C4-2B (cell line): ENCODE results near the gene ZFC3H1.

Source experiments
- CTCF ChIP-seq: fragments of 450-650 bp; conservative IDR thresholded peaks from 2 replicates; pipeline ENCODE4 v1.5.1; 2017; ENCODE audit warnings: mild to moderate bottlenecking
- ZFX ChIP-seq: fragments of 450-650 bp; IDR thresholded peaks from 2 replicates; pipeline ENCODE4 v1.6.1; 2017

GRCh38 chr12:71626098-71626497 is 37.5 kb downstream of the ZFC3H1 start:
- no peak for TF ChIP-seq CTCF
- TF ChIP-seq ZFX = no peak
